ENCODE measurements around the gene NTN1.

NTN1 gene

DNA sequence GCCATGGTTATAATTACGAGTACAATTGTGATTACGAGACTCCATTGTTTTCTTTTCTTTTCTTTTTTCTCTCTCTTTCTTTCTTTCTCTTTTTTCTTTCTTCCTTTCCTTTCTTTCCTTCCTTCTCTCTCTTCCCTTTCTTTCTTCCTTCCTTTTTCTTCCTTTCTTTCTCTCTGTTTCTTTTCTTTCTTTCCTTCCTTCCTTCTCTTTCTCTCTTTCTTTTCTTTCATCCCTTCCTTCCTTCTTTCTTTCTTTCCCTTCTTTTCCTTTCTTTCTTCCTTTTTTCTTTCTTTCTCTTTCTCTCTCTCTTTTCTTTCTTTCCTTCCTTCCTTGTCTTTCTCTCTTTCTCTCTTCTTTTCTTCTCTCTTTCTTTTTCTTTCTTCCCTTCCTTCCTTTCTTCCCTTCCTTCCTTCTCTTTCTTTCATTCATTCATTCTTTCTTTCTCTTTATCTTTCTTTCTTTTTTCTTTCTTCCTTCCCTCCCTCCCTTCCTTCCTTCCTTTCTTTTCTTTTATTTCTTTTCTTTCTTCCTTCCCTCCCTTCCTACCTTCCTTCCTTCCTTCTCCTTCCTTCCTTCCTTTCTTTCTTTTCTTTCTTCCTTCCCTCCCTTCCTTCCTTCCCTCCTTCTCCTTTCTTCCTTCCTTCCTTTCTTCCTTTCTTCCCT is 14.1 kb upstream of the NTN1 start:
- DNase-seq (ENCODE audit: extremely low read depth, low read depth): no peak
- TF ChIP-seq, protein P1, sequence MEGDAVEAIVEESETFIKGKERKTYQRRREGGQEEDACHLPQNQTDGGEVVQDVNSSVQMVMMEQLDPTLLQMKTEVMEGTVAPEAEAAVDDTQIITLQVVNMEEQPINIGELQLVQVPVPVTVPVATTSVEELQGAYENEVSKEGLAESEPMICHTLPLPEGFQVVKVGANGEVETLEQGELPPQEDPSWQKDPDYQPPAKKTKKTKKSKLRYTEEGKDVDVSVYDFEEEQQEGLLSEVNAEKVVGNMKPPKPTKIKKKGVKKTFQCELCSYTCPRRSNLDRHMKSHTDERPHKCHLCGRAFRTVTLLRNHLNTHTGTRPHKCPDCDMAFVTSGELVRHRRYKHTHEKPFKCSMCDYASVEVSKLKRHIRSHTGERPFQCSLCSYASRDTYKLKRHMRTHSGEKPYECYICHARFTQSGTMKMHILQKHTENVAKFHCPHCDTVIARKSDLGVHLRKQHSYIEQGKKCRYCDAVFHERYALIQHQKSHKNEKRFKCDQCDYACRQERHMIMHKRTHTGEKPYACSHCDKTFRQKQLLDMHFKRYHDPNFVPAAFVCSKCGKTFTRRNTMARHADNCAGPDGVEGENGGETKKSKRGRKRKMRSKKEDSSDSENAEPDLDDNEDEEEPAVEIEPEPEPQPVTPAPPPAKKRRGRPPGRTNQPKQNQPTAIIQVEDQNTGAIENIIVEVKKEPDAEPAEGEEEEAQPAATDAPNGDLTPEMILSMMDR (IDR thresholded peaks at IDR 0.05; ENCODE audit: low read depth, low read length): no peak

DNA sequence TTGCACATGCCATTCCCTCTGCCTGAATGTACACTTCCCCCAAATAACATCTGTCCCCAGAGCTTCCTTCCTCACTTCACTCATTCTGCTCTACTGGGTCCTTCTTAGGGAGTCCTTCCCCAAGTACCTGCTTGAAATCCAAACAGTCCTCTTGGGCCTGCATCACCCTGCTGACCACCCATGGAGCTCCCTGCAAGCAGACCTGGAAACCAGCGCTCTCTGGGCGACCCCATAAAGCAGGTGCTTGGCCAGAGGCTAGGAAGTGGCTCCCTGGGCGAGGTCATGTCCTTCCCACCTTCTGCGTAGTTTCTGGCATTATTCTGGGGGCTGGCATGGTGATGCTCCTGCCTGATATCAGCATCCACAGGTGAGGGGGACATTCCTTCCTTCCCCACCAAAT is 12.2 kb upstream of the NTN1 start:
- TF ChIP-seq, protein P1 (IDR thresholded peaks at IDR 0.05; ENCODE audit: low read depth, low read length): no peak
- no peak for DNase-seq (ENCODE audit: extremely low read depth, low read depth)

- TF ChIP-seq, protein P1 (IDR thresholded peaks at IDR 0.05; ENCODE audit: low read depth, low read length): no peak
Observed at GRCh38 chr17:9009737-9010136, 11.6 kb upstream of the NTN1 start.

DNA sequence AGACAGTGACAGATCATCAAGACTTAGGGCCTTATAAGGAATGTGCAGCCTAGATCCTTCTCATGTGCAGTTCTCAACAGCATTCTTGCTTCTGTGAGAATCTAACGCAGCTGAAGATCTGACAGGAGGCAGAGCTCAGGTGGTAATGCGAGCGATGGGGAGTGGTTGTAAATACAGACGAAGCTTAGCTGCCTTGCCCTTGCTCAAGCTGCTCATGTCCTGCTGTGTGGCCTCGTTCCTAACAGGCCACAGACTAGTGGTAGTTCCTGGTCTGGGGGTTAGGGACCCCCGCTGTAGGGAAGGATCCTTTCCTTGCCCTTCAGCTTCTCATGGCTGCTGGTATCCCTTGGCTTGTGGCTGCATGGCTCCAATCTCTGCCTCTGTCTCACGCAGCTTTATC is 10.3 kb upstream of the NTN1 start:
- TF ChIP-seq, protein P1 (IDR thresholded peaks at IDR 0.05; ENCODE audit: low read depth, low read length): no peak
- no peak for DNase-seq (ENCODE audit: extremely low read depth, low read depth)

More at GRCh38 chr17:9009737-9010136, 11.6 kb upstream of the NTN1 start:
- no peak for DNase-seq (ENCODE audit: extremely low read depth, low read depth)

DNA sequence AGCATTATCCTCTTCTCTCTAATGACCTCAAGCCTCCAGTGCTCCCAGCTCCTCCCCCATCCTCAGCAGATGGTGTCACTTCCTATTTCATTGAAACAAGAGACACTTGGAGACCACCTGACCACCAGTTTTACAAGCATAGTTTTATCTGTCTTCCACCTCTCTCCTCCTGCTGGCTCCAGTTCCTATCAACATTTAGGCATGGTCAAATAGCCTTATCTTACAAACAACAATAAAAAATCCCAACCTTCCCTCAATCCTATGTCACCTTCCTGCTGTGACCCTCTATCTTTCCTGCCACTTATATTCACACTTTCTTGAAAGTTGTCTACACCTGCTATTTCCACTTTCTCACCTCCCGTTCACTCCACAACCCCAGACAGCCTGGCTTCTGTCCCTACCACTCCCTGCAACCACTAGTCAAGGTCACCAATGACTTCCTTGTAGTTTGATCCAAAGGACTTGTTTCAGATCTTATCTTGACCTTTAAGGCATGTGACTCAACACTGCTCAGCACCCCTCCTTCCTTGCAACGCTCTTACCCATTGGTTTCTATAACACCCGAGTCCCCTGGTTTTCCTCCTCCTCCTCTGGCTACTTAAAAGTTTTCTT is 4.3 kb upstream of the NTN1 start:
- TF ChIP-seq, protein P1 (IDR thresholded peaks at IDR 0.05; ENCODE audit: low read depth, low read length): no peak
- no peak for DNase-seq (ENCODE audit: extremely low read depth, low read depth)

DNA sequence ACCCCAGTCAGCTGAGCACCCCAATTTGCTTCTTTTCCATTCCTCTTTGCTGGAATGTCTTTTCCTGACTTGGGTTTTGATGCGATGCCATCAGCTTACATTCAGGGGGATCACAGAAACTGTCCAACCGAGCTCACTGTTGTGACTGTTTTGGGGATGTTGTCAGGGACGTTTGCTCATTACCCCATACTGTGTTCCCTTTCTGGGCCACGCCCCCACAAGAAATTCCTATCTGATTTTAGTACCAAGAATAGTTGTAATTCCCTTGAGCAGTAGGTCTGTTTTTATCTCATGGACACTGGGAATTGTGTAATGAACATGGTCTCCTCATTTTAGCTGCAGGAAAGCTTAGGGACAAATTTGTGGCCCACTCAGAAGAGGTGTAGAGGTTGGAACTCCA is 2.6 kb upstream of the NTN1 start:
- no peak for DNase-seq (ENCODE audit: extremely low read depth, low read depth)

More for the DNA sequence above, 2.6 kb upstream of the NTN1 start:
- TF ChIP-seq, protein P1 (IDR thresholded peaks at IDR 0.05; ENCODE audit: low read depth, low read length): no peak
